Uterus (tissue), 2 donors: ENCODE results near the gene GPX2.

Experiments
- POLR2A ChIP-seq, 2 donors: fragments of 450-650 bp; IDR thresholded peaks; one replicate each; pipeline ENCODE4 v1.6.1; 2016; ENCODE audit warnings: antibody characterized with exemption in 2 of 2, mild to moderate bottlenecking in 1 of 2, moderate library complexity in 1 of 2
- TF ChIP-seq, protein P1 (sequence below), 4 experiments: fragments of 200-600 bp in 2 of 4; fragments of 450-650 bp in 2 of 4; sonication (generic) in 2 of 4; IDR thresholded peaks; one replicate each; pipeline ENCODE4 v1.5.1; 2016 to 2019; ENCODE audit warnings: antibody characterized with exemption in 4 of 4, mild to moderate bottlenecking in 2 of 4, moderate library complexity in 1 of 4

DNA sequence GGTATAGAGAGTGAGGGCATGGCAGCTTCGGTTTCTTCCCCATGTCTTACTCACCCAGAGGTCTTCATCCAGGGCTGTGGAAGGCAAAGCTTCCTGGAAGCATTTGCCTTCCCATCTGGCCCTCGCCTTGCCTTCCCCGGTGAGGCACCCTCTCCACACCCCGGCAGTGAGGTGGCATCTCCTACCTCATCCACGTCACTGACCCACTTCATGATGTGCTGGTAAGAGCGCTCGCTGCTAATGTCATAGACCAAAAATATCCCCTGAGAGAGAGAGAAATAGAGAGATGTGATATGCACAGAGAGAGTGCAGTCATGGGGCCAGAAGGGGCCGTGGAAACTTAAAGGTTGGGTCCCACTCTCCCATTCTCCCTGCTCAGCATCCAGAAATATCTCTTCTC, 8.3 kb upstream of the GPX2 start:
- TF ChIP-seq, protein P1, sequence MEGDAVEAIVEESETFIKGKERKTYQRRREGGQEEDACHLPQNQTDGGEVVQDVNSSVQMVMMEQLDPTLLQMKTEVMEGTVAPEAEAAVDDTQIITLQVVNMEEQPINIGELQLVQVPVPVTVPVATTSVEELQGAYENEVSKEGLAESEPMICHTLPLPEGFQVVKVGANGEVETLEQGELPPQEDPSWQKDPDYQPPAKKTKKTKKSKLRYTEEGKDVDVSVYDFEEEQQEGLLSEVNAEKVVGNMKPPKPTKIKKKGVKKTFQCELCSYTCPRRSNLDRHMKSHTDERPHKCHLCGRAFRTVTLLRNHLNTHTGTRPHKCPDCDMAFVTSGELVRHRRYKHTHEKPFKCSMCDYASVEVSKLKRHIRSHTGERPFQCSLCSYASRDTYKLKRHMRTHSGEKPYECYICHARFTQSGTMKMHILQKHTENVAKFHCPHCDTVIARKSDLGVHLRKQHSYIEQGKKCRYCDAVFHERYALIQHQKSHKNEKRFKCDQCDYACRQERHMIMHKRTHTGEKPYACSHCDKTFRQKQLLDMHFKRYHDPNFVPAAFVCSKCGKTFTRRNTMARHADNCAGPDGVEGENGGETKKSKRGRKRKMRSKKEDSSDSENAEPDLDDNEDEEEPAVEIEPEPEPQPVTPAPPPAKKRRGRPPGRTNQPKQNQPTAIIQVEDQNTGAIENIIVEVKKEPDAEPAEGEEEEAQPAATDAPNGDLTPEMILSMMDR (IDR thresholded peaks at IDR 0.05) = no peak
- no peak for TF ChIP-seq POLR2A (IDR thresholded peaks at IDR 0.05)
